HG02943 (cell line): Measurements from ENCODE around the gene COA8.
"Not testable (repeated sequence)": the region's sequence is repeated elsewhere in the genome, so short reads cannot be mapped to it uniquely, and the experiment has no call there.

Source experiments
- ATAC-seq: cut with Tn5 transposase; IDR thresholded peaks from one replicate; pipeline ENCODE4 v1.9.1; 2021; ENCODE audit warnings: mild to moderate bottlenecking, low read depth, moderate library complexity; ENCODE audit not compliant: unreplicated experiment

Gene COA8

GRCh38 chr14:103525430-103526246 lies 37.1 kb upstream of the COA8 start:
- ATAC-seq, result not testable (repeated sequence)

DNA sequence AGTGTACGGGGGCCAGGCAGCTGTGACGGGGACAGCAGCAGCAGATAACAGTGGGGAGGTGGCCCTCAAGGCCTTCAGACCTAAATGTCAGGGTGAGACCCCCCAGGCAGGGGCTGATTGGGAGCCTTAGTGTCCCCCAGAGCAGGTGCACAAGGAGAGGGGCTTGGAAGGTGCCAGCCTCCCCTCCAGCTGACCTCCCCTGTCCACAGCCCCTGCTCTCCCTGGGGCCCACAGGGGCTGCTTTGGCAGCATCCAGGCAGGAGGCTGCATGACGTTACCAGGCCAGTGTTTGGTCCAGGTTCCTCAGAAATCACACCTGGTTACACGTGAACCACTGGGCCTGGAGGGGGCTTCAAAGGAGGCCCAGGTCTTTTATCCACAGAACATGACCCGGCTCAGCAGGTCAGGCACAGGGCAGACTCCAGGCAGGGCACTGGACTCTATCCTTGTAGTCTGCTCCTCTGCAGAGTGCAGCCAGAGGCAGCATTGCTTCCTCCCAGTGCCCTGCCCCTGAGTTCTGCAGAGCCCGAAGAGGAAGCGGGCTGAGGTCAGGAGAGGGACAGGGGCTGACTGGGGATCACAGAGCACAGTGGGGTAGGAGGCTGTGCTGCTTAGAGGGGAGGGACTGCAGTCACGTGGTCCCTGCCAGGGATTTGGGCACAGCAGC lies 36.4 kb upstream of the COA8 start:
- no peak for ATAC-seq

GRCh38 chr14:103526914-103527248 lies 35.9 kb upstream of the COA8 start:
- no peak for ATAC-seq

- ATAC-seq, result no peak
These were observed 35.2 kb upstream of the COA8 start for GRCh38 chr14:103527408-103528145.

- no peak for ATAC-seq
These were observed 34.6 kb upstream of the COA8 start for GRCh38 chr14:103528146-103528586.

- ATAC-seq, result no peak
These were observed 34.0 kb upstream of the COA8 start, which contains the start of gene TRMT61A for GRCh38 chr14:103528587-103529382. TRMT61A (plus strand) TSS chr14:103529196; CDS start chr14:103529979, 783 bp downstream.

DNA sequence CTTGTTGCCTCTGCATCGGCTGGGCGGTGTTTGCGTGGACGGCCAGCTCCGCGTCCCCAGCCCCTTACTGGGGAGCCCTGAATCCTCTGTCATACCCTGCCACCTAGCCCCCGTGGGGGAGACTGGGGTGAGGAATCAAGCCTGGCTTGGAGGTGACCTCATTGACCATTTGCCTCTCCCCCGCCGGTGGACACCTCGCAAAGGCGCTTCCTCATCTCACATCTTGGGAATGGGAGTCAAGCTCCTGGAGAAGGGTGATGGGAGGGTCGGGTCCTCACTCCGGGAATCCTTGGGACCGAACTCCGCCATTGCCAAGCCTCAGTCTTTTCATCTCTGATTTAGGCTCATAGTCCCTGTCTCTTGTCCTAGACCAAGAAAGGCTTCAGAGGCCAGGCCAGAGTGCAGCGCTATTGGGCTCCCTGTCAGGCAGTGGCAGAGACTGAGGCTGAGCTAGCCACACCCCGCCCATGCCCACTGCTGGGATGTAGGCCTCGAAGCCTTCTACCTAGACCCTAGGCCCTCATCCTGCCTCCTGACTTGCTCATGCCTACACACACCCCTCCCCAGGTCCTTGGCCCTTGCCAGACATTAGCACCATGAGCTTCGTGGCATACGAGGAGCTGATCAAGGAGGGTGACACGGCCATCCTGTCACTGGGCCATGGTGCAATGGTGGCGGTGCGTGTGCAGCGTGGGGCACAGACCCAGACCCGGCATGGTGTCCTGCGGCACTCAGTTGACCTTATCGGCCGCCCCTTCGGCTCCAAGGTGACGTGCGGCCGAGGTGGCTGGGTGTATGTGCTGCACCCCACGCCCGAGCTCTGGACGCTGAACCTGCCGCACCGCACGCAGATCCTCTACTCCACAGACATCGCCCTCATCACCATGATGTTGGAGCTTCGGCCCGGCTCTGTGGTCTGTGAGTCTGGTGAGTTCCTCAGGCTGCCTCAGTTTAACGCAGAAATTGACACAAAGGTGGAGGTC lies 33.1 kb upstream of the COA8 start:
- no peak for ATAC-seq

DNA sequence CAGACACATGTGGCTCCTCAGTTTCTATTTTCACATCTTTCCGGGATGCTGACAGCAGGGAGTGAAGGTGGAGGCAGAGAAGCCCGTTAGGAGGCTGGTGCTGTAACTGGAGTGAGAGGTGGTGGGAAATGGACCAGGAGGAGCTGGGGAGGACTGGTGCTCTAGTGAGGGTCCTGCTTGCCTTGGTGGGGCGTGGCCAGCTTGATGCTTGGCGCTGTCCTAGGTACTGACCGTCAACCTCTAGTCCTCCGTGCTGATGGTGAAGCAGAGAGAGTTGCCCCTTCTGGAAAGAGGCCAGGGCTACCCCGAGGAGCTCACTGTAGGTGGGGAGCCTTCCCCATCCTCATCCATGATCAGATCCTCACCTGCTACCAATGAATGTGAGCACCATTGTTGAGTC lies 32.4 kb upstream of the COA8 start:
- ATAC-seq, result no peak

GRCh38 chr14:103530831-103531230 lies 31.9 kb upstream of the COA8 start:
- ATAC-seq, result no peak

DNA sequence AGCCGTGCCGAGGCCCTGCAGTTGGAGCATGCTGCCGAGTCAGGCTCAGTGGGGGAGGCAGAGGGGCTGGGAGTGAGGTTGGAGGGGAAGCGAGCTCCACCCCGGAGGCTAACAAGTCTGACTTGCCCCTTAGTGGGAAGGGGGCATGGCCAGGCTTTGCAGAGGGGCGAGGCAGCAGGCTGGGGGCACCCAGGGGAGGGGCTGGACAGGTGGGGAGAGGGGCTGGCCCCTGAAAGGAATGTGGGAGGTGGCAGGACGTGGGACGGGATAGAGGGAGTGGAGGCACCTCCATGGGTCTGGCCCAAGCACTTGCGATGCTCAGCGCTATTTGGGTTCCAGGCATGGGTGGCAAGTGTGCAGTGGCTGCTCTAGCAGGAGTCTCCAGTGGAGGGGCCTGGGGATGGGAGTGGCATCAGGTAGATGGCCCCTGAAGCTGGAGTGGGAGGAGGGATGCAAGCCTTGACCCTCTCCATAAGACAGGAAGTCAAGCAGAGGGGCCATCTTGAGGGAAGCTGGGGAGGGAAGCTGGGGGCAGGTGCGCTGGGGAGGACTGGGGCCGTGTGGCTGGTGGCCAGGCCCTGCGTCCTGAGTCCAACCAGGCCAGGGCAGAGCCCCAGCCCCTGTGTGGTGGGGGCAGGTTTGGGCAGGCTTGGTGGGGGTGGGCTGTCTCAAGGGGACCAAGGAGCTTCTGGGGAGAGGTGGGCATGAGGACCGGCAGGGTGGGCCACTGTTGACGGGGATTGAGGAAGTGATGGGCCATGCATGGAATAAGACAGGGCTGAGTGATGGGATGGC lies 31.1 kb upstream of the COA8 start:
- no peak for ATAC-seq

DNA sequence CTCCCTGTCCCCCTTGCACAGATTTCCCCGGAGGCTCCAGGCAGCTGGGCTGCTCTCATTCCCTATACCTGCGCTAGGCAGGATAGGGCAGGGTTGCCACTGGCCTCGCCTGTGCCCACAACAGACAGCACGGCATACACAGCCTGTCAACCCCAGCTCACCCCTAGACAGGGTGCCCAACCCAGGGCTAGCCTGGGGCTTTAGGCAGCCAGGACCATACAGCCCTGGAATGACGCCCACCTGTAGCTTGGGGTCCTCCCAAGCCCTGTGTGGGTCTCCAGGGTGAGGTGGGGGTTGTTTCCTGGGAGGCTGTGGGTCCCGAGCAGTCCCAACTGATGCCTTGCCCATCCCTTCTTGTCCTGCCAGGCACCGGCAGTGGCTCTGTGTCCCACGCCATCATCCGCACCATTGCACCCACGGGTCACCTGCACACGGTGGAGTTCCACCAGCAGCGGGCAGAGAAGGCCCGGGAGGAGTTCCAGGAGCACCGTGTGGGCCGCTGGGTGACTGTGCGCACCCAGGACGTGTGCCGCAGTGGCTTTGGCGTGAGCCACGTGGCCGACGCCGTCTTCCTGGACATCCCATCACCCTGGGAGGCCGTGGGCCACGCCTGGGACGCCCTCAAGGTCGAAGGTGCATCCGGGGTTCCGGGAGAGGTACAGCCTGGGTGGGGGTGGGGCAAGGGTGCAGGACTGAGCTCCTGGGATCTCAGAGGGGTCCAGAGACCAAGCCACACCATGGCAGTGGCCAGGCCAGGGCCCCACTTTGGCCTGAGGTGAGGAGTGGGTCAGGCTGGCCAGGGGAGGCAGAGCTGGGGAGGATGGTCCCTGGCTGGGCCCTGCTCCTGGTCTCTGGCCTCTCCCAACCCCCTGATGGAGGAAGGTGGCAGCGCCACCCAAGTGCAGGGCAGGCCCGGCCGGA lies 30.3 kb upstream of the COA8 start:
- no peak for ATAC-seq

- ATAC-seq, result no peak
These were observed 29.4 kb upstream of the COA8 start for GRCh38 chr14:103533137-103533998.

DNA sequence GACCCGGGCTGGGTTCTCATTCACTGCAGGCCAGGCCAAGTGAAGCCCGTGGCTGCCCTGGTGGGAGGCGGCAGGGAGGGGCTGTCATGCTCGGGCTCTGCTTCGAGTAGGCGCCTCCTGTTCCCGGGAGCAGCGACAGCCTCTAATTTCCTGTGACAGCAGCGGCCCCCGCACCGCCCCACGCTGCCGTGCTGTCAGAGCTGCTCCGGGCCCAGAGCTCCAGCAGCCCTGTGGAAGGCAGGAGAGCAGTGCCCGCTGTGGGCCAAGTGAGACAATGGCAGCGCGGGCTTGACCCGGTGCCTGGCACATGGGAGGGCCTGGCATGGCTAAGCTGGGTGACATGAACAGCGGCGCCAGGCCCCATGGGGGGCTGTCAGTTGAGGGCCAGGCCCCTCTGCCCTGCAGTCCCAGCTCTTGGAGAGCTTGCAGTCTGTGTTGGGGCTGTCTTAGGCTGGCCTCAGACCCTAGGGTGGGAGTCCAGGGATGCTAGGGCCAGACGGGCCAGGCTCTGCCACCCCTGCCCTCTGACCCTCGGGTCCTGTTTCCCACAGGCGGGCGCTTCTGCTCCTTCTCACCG lies 28.7 kb upstream of the COA8 start:
- ATAC-seq, result no peak

DNA sequence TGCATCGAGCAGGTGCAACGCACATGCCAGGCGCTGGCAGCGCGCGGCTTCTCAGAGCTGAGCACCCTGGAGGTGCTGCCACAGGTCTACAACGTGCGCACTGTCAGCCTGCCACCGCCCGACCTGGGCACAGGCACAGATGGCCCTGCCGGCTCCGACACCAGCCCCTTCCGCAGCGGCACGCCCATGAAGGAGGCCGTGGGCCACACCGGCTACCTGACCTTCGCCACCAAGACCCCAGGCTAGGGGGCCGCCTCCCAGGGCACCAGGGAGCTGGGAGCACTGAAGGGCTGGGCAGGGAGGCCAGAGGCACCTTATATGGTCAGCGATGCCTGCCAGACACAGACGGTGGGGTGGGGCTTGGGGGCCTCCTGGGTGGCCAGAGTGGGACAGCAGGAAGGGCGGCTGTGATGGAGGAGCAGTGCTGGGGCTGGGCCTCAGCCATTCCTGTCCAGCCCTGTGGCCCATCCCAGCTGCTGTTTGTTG lies 28.1 kb upstream of the COA8 start:
- no peak for ATAC-seq

GRCh38 chr14:103535081-103535890 lies 27.5 kb upstream of the COA8 start:
- no peak for ATAC-seq
